Sigmoid colon (tissue), 7 donors: ENCODE data around the gene STXBP2. TPM values are rescaled to one million over a fixed set of nuclear protein-coding genes. Genes with fewer than 3 reads are reported as not detected.

Experiments
- DNase-seq: peaks from one replicate; pipeline ENCODE4 v3.0.0-alpha.2; 2019
- H3K27ac ChIP-seq, 4 donors: fragments of 200-600 bp; sonication (generic); one replicate each; pipeline ENCODE4 v1.5.1; 2016 to 2019; ENCODE audit warnings: mild to moderate bottlenecking in 1 of 4
- H3K27me3 ChIP-seq, 3 donors: fragments of 200-600 bp; sonication (generic); one replicate each; pipeline ENCODE4 v1.5.1; 2019; ENCODE audit warnings: mild to moderate bottlenecking in 1 of 3
- H3K36me3 ChIP-seq, 4 donors: fragments of 200-600 bp; sonication (generic); one replicate each; pipeline ENCODE4 v1.5.1; 2016 to 2019
- H3K4me1 ChIP-seq, 4 donors: fragments of 200-600 bp; sonication (generic); one replicate each; pipeline ENCODE4 v1.5.1; 2017 to 2019
- H3K4me3 ChIP-seq, 4 donors: fragments of 200-600 bp; sonication (generic); one replicate each; pipeline ENCODE4 v1.5.1; 2017 to 2019; ENCODE audit warnings: mild to moderate bottlenecking in 2 of 4, moderate library complexity in 1 of 4
- H3K9me3 ChIP-seq, 4 donors: fragments of 200-600 bp in 3 of 4; sonication (generic) in 3 of 4; one replicate each; pipeline versions ENCODE4 v1.5.1 to v1.6.1; 2013 to 2019
- CTCF ChIP-seq, 4 experiments: fragments of 450-650 bp in 3 of 4; fragments of 200-600 bp in 1 of 4; IDR thresholded peaks; one replicate each; pipeline ENCODE4 v1.5.1; 2016 to 2019; ENCODE audit warnings: antibody characterized with exemption in 4 of 4, mild to moderate bottlenecking in 3 of 4, moderate library complexity in 2 of 4
- EP300 ChIP-seq, 4 donors: sonication (generic); formaldehyde crosslinking; IDR thresholded peaks; one replicate each; pipeline ENCODE4 v1.6.1; 2017; ENCODE audit warnings: antibody characterized with exemption in 4 of 4
- POLR2A ChIP-seq, 2 donors: fragments of 450-650 bp; IDR thresholded peaks; one replicate each; pipeline ENCODE4 v1.6.1; 2016; ENCODE audit warnings: antibody characterized with exemption in 2 of 2, mild to moderate bottlenecking in 2 of 2, moderate library complexity in 2 of 2
- POLR2AphosphoS5 ChIP-seq, 4 donors: sonication (generic); formaldehyde crosslinking; IDR thresholded peaks; one replicate each; pipeline ENCODE4 v1.6.1; 2017; ENCODE audit warnings: antibody characterized with exemption in 4 of 4
- WGBS, 2 donors: extraction: QIAGEN DNeasy Blood & Tissue Kit; methylation state at CpG; one replicate each; pipeline ENCODE4 v1.1.7; 2013; 5-methylcytosine and 5-hydroxymethylcytosine counted together
- intact Hi-C: fragments of 100-400 bp; cut with DNase I; formaldehyde crosslinking; loops from one replicate; pipeline ENCODE4 v1.15.1; 2023
- polyA plus RNA-seq, 3 donors: library from polyadenylated mRNA; stranded (reverse); fragments of 200-250 nt; gene quantifications; one replicate each; pipeline ENCODE4 v1.2.3, GENCODE V29; 2013
- total RNA-seq, 4 donors: library from RNA; depleted of rRNA; stranded (reverse); fragments of >200 nt; gene quantifications; one replicate each; pipeline ENCODE4 v1.1.0, GENCODE V29; 2016
- donor health status: healthy with polysubstance abuse.
- donor health status: Bipolar disorder and iron deficiency.
- donor health status: healthy.

Gene STXBP2
- total and polyA plus RNA-seq, 7 donors = 5.9 to 163 (median 9.3) TPM

DNA sequence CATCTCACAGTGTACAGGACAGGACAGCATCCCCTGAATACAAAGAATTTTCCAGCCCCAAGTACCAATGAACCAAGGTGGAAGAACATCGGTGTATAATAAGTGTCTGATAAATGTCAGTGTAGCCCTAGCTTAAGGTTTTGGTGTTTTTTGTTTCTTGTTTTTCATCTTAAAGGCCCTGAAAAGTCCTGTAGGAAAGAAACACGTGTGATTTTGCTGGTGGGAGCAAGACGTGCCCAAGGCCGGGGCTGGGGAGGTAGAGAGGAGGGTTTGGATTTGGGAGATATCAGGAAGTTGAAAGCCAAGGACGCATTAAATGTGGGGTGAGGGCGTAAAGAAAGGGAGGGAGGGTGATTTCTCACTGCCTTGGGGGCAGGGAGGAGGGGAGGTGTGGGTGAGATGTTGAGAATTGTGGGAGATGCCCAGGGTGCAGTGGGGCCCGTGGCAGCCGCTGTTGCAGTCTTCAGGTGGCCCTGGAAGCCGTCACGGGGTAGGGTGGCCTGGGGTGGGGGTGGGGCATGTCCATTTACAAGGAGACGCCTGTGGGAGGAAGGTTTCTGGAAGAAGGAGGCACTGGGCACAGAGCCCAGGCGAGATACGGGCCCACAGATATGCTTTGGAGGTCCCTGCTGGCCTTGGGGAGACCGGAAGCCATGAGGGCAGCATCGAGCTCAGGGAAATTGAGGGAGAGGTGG, 34.5 kb upstream of the STXBP2 start:
- H3K9me3 ChIP-seq = no peaks in the 10 kb centered on the region
- intact Hi-C loops = no loop called here
- H3K36me3 ChIP-seq = no peaks in the 10 kb centered on the region
- peaks cover under 1 to 67% (median 18%) of the 10 kb centered on the region in 3 donors for H3K27me3 ChIP-seq
- no peak for TF ChIP-seq POLR2AphosphoS5 (IDR thresholded peaks at IDR 0.05)
- TF ChIP-seq EP300 (IDR thresholded peaks at IDR 0.05) = no peak
- TF ChIP-seq POLR2A (IDR thresholded peaks at IDR 0.05) = no peak
- TF ChIP-seq CTCF (IDR thresholded peaks at IDR 0.05) = no peak
- no peak overlapping the region for H3K27ac ChIP-seq
- DNase-seq = no peak
- WGBS, 2 donors = 54 to 72% methylated on average over 15 of the region's 15 CpGs
- no peak overlapping the region for H3K4me3 ChIP-seq
- no peaks in the 10 kb centered on the region for H3K4me1 ChIP-seq

- Histone ChIP-seq H3K36me3 (no peaks in the 10 kb centered on the region), H3K27ac (no peak overlapping the region), H3K9me3 (no peaks in the 10 kb centered on the region), H3K27me3 (peaks cover 0 to 61% (median 18%) of the 10 kb centered on the region in 3 donors), H3K4me1 (no peaks in the 10 kb centered on the region), H3K4me3 (no peak overlapping the region)
- no peak for DNase-seq
- 88 to 90% methylated on average over 11 of the region's 11 CpGs for WGBS, 2 donors
- TF ChIP-seq CTCF (IDR thresholded peaks at IDR 0.05) (no peak), EP300 (IDR thresholded peaks at IDR 0.05) (no peak), POLR2AphosphoS5 (IDR thresholded peaks at IDR 0.05) (no peak), POLR2A (IDR thresholded peaks at IDR 0.05) (no peak)
- intact Hi-C loops = no loop called here
Measured at GRCh38 chr19:7602935-7603497, 33.9 kb upstream of the STXBP2 start.

GRCh38 chr19:7603919-7604318, 33.0 kb upstream of the STXBP2 start:
- Histone ChIP-seq H3K36me3 (no peaks in the 10 kb centered on the region), H3K27ac (no peak overlapping the region), H3K4me1 (no peaks in the 10 kb centered on the region), H3K9me3 (no peaks in the 10 kb centered on the region), H3K4me3 (no peak overlapping the region), H3K27me3 (peaks cover 0 to 52% (median 18%) of the 10 kb centered on the region in 3 donors)
- 85 to 90% methylated on average over 9 of the region's 9 CpGs for WGBS, 2 donors
- TF ChIP-seq CTCF (IDR thresholded peaks at IDR 0.05) (no peak), POLR2AphosphoS5 (IDR thresholded peaks at IDR 0.05) (no peak), POLR2A (IDR thresholded peaks at IDR 0.05) (no peak), EP300 (IDR thresholded peaks at IDR 0.05) (no peak)
- no peak for DNase-seq
- intact Hi-C loops = no loop called here

DNA sequence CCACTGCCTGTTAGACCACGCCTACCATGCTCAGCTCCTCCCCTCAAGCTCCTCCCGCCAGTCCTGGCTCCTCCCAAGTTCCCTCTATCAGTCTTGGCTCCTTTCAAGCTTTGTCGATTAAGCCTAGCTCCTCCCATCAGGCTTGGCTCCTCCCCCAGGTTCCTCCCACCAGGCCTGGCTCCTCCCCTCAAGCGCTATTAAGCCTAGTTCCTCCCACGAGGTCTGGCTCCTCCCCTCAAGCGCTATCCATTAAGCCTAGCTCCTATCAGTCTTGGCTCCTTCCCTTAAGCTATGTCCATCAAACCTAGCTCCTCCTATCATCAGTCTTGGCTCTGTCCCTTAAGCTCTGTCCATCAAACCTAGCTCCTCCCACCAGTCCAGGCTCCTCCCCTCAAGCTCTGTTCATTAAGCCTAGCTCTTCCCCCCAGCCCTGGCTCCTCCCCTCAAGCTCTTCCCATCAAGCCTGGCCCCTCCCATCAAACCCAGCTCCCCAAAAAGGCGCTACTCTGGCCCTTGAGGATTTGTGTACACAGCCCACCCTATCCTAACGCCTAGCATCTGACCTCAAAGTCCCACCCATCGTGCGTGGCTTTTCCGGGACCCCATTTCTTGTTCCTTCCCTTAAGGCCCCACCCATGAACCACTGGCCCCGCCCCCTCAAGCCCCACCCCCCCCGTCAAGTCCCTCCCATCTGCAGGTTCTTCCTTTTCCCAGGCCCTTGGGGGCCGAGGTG, 31.3 kb upstream of the STXBP2 start:
- DNase-seq = no peak
- H3K27ac ChIP-seq = no peak overlapping the region
- no peaks in the 10 kb centered on the region for H3K9me3 ChIP-seq
- no peak for TF ChIP-seq CTCF (IDR thresholded peaks at IDR 0.05)
- TF ChIP-seq EP300 (IDR thresholded peaks at IDR 0.05) = no peak
- no peak for TF ChIP-seq POLR2A (IDR thresholded peaks at IDR 0.05)
- no peak for TF ChIP-seq POLR2AphosphoS5 (IDR thresholded peaks at IDR 0.05)
- WGBS, 2 donors = 73 to 77% methylated on average over 14 of the region's 14 CpGs
- H3K4me1 ChIP-seq = no peaks in the 10 kb centered on the region
- H3K36me3 ChIP-seq = no peaks in the 10 kb centered on the region
- intact Hi-C loops = no loop called here
- peaks cover 0 to 49% (median 18%) of the 10 kb centered on the region in 3 donors for H3K27me3 ChIP-seq
- H3K4me3 ChIP-seq = no peak overlapping the region
